HG02798 (cell line): ENCODE measurements around the gene MCCD1.
"Not testable (repeated sequence)": the region's sequence is repeated elsewhere in the genome, so short reads cannot be mapped to it uniquely, and the experiment has no call there.

Source experiments
- ATAC-seq: cut with Tn5 transposase; IDR thresholded peaks from one replicate; pipeline ENCODE4 v1.9.1; 2021; ENCODE audit warnings: mild to moderate bottlenecking; ENCODE audit not compliant: unreplicated experiment, poor library complexity

Gene MCCD1

DNA sequence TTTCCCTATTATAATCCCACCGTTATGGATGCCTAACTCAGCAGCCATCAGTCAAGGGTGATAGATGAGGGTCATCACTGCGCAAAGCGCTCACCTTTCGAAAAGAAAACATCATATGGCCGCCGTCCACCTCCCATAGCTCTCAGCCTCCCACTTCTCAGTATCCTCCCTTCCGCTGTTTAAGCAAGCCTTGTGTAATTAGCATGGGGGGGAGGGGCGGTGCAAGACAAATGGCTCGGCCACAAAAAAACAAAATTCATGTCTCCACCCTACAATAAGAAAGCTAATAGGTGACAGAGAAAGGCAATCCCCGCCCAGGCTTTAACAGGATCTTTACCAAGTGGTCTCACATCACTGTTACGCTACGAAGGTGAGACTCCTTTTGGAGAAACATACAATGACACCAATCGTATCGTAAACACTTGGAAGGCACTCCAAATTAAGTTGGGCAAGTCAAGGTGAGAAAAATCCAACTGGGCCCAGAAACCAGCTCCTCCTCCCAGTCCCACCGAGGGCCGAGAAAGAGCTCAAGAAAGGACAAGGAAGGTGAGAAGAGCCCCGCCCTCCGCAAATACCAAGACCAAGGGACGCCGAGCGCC lies 12.4 kb downstream of the MCCD1 start:
- no peak for ATAC-seq

DNA sequence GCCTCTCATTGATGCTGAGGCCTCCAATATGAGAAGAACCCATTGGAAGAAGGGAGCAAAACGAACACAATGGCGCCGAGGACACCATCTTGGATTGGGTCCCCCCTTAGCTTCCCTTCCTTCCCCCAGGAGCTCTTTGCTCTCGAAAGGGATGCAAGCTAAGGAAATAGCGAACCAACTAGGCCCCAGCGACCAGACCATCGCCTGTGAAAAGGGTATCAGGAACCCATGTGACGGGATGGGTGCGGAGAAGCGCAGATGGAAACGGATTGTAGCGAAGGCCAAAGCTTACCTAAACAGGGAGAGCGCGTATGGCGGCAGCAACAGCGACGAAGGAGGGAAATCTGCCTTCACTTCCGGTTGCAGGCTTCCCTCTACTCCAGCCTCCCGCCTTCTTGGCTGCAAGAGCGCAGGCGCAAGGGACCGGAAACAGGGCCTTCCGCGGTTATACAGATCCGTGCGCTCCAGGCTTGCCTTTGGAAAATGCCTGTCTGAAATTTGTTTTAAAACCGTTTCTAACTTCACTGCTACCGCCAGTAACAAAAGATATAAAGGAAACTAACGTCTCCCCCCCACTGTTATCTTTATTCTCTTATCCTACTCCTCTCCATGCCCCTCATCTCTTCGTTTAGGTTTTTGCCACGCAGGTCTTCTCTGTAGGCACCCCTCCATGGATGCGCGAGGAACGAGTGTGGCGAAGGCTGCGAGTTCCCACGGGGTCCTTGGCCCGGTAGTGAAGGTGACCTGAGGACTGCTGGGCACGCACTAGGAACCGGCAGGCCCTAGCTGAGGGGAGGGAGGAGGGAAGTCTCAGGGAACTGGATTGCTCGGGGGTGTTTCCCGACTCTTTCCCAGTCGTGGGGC lies 13.1 kb downstream of the MCCD1 start, which contains the start of gene DDX39B:
Gene DDX39B (minus strand): TSS at position 346 of the 864 bp plus-strand sequence. CDS start 1,471 bp downstream, outside the sequence.
- peak; percentile 75 for ATAC-seq

- ATAC-seq: no peak
Observed at GRCh38 chr6:31543639-31544038, 14.9 kb downstream of the MCCD1 start.

DNA sequence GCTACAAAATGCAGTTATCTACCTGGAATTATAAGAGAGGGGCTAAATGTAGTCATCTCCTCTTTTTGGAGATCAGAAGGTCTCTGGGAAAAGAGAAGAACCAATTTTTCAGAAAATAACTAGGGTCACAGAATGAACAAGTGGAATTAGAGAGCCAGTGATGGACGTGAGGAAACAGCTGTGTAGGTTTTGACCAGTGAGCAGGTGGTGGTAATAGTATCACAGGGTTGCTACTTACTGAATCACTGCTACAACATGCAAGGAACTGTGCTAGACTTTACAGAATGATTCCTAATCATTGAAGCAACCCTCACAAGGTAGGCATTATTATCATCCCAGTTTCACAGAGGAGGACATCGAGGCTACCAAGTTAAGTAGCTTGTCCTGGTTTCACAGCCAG lies 15.9 kb downstream of the MCCD1 start:
- no peak for ATAC-seq

GRCh38 chr6:31545291-31545690 lies 16.5 kb downstream of the MCCD1 start:
- no peak for ATAC-seq

DNA sequence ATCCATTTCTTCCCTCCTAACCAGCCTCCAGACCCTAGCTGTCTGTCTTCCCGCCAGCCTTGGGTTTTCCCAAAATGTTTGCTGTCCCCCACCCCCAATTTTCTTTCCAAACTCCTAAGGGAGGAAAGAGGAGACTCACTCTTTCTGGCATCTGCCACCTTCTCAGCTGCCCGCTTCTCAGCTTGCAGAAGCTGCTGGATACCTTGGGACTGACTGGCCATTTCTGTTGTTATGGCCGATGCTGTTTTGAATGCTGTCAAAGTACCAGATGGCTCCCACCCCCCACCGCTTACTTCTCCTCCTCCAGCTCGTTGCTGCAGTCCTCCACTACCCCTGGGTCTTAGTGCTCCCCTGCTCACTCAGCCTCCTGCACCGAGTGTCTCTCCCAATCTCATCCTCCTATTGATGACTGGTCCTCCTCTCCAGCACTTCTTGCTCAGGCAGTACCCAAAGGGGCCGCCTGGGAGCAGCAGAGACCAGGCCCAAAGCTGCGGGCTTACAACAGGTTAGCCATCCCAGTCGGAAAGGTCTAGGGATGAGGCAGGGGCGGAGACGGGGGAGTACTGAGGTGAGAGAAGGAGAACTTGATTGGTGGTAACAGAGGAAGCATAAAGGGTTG lies 17.7 kb downstream of the MCCD1 start, which contains the start of gene ATP6V1G2:
Gene ATP6V1G2 (minus strand): TSS at position 270 of the 619 bp plus-strand sequence. CDS start 49 bp downstream, at position 221.
- peak; percentile 59 for ATAC-seq

GRCh38 chr6:31546958-31547726 lies 18.4 kb downstream of the MCCD1 start, which contains the start of gene NFKBIL1:
Gene NFKBIL1 (plus strand): TSS chr6:31547608. CDS start chr6:31547695, 87 bp downstream.
- ATAC-seq: peak; percentile 79

GRCh38 chr6:31547727-31548543 lies 19.2 kb downstream of the MCCD1 start:
- ATAC-seq: no peak

GRCh38 chr6:31548544-31548873 lies 19.7 kb downstream of the MCCD1 start:
- ATAC-seq: no peak

- ATAC-seq: not testable (repeated sequence)
Observed at GRCh38 chr6:31551371-31551770, 22.6 kb downstream of the MCCD1 start.

DNA sequence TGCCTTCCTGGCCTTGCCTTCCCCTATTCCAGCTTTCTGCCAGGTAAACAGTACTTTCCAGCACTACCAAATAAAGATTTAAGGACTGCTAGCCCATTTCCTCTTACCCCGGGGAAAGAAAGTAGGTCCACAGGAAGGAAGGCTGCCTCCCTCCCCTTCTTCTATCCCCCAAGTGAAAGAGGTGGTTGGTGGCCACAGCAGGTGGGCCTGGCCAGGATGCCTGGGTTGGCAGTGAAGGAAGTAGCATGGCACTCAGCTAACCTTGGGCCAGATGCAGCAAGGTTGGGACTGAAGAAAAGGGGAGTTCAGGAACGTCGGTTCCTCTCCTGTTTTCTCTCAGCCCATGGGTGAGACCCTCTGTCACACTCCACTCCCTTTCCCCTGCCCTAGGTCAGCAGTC lies 27.5 kb downstream of the MCCD1 start:
- no peak for ATAC-seq

- no peak for ATAC-seq
Observed at GRCh38 chr6:31557443-31558317, 28.9 kb downstream of the MCCD1 start.

DNA sequence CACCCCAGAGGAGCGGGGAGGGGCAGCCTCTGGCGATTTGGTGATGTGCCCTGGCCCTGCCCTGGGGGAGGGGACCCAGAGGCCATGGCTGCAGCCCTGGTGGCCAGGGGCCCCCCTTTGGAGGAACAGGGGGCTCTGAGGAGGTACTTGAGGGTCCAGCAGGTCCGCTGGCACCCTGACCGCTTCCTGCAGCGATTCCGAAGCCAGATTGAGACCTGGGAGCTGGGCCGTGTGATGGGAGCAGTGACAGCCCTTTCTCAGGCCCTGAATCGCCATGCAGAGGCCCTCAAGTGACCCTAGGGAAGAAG lies 29.5 kb downstream of the MCCD1 start:
- no peak for ATAC-seq

DNA sequence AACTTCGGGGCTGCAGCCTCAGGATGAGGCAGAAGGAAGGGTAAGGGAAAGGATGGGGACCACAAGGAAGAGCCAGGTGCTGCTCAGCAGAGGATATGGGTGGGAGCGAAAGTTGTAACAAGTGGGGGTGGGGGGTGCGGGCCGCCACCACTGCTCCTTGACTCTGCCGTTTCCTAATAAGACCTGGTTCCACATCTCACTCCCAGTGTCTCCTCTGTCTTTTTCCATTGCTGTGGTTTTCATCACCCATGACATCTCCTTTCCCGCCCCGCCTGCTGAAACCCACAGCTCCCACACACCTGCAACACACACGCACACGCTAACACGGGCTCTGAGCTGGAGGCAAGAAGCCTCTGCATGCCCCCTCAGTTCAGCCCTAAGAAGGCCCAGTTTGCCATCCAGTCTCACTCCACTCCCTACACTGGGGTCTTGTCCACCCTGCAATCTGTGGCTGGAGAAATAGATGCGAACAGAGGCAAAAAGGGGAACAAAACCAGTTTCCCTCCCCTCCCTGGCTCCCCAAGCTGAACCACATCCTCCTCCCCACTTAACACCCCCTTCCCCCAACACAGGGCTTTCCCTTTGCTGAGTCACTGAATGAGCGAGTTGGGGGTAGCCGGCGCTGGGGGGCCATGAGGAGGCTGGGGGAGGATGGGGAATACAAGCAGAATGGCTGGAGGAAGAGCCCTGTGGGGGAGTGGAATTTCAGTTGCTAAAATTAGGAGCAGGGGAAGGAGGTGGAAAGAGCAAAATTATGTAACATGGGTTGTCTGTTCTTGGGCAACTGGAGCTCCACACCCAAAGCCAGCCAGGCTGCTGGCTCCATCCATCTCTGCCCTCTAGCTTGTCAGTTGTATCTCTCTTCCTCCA lies 30.1 kb downstream of the MCCD1 start:
- ATAC-seq: no peak

GRCh38 chr6:31559606-31559957 lies 30.8 kb downstream of the MCCD1 start:
- no peak for ATAC-seq

DNA sequence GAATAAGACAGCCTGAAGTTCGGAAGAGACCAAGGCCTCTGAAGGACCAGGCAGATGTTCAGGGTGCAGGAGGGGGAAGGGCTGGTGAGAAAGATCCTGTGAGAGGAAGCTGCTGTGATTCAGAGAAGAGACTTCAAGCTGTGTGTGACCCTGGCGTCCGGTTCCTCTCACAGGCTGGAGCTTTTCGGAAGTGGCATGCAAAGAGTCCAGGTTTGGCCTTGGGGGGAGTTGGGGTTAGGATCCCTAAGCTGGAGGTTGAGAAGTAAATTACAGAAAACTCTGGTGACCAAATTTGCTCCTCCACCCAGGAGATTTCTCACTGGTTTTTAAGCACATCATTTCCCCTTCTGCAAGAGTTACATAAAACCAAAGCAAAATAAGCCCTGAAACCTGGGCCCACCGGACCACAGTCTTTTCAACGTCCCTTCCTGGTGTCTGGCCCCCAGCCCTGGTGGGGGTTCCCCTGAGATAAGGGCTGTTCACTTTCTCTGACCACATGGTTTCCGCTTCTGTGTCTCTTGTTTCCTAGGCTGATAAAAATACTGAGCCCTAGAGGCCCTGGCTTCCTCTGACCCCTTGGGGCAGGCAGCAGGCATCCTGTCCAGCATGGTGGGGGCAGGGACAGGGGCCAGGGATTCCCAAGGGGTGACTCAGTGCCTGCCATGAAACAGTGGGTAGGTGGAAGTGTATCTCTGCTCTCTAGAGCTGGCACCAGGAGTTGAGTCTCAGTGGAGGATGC lies 31.4 kb downstream of the MCCD1 start:
- ATAC-seq: peak; percentile 65

GRCh38 chr6:31560697-31561058 lies 31.9 kb downstream of the MCCD1 start:
- no peak for ATAC-seq
